Ishikawa (cell line): ENCODE data around the gene METTL15.

Experiments used
- CEBPB ChIP-seq: IDR thresholded peaks from 2 replicates; pipeline ENCODE4 v1.6.1; 2012
- CREB1 ChIP-seq: IDR thresholded peaks from 2 replicates; pipeline ENCODE4 v1.6.1; 2012; ENCODE audit warnings: low read depth
- EGR1 ChIP-seq: IDR thresholded peaks from 2 replicates; pipeline ENCODE4 v1.6.1; 2012
- EP300 ChIP-seq: IDR thresholded peaks from 2 replicates; pipeline ENCODE4 v1.6.1; 2012; ENCODE audit warnings: borderline replicate concordance
- FOXM1 ChIP-seq: IDR thresholded peaks from 2 replicates; pipeline ENCODE4 v1.6.1; 2012; ENCODE audit warnings: low read depth, borderline replicate concordance
- MAX ChIP-seq: IDR thresholded peaks from 2 replicates; pipeline ENCODE4 v1.6.1; 2012
- NFIC ChIP-seq: IDR thresholded peaks from 2 replicates; pipeline ENCODE4 v1.6.1; 2012
- RAD21 ChIP-seq: IDR thresholded peaks from 2 replicates; pipeline ENCODE4 v1.6.1; 2012; ENCODE audit warnings: low read depth
- REST ChIP-seq: IDR thresholded peaks from 2 replicates; pipeline ENCODE4 v1.6.1; 2012; ENCODE audit warnings: low read depth, mild to moderate bottlenecking
- TAF1 ChIP-seq: IDR thresholded peaks from 2 replicates; pipeline ENCODE4 v1.6.1; 2012; ENCODE audit warnings: low read depth, mild to moderate bottlenecking
- TCF12 ChIP-seq: IDR thresholded peaks from 2 replicates; pipeline ENCODE4 v1.6.1; 2012; ENCODE audit warnings: low read depth
- TEAD4 ChIP-seq: IDR thresholded peaks from 2 replicates; pipeline ENCODE4 v1.6.1; 2012
- USF1 ChIP-seq: IDR thresholded peaks from 2 replicates; pipeline ENCODE4 v1.6.1; 2012
- YY1 ChIP-seq: IDR thresholded peaks from 2 replicates; pipeline ENCODE4 v1.6.1; 2012; ENCODE audit warnings: low read depth
- ZBTB7A ChIP-seq: IDR thresholded peaks from 2 replicates; pipeline ENCODE4 v1.6.1; 2012; ENCODE audit warnings: low read depth

Gene METTL15

GRCh38 chr11:28353991-28354390 lies 245.8 kb downstream of the METTL15 start:
- TF ChIP-seq ZBTB7A (no peak), TAF1 (no peak)

- no peak for TF ChIP-seq RAD21
- no peak for TF ChIP-seq EGR1
- TF ChIP-seq FOXM1, result no peak
- TF ChIP-seq ZBTB7A, result no peak
- TF ChIP-seq TEAD4, result no peak
- TF ChIP-seq CEBPB, result no peak
- no peak for TF ChIP-seq REST
- no peak for TF ChIP-seq NFIC
- no peak for TF ChIP-seq TCF12
- TF ChIP-seq USF1, result no peak
- no peak for TF ChIP-seq MAX
- TF ChIP-seq YY1, result no peak
- no peak for TF ChIP-seq TAF1
- TF ChIP-seq CREB1, result no peak
- no peak for TF ChIP-seq EP300
Measured at GRCh38 chr11:28366549-28367346, 258.6 kb downstream of the METTL15 start.
